Measurements from ENCODE around the gene FOXS1. TPM values are rescaled to one million over a fixed set of nuclear protein-coding genes. Genes with fewer than 3 reads are reported as not detected.

FOXS1 gene
- polyA plus RNA-seq (ENCODE audit: low read depth in 6 of 6), result not detected

GRCh38 chr20:31845300-31845863 lies at the start of gene FOXS1:
Gene FOXS1 (minus strand): TSS chr20:31845604. CDS start chr20:31845542, 62 bp downstream.
- Mint-ChIP-seq H3K27me3 (peaks cover 10 to 17% (median 15%) of the 10 kb centered on the region in 3 donors), H3K4me1 (peaks cover 6 to 7% (median 6%) of the 10 kb centered on the region in 3 donors), H3K27ac (no peak within 1 kb of the TSS), H3K4me3 (no peak within 1 kb of the TSS), H3K36me3 (no peaks in the 10 kb centered on the region), H3K9me3 (no peaks in the 10 kb centered on the region)
- DNase-seq (no peak), ATAC-seq (ENCODE audit: low read depth in 2 of 2) (peak; percentile 24)

GRCh38 chr20:31890646-31891045 lies 45.2 kb upstream of the FOXS1 start:
- Mint-ChIP-seq H3K36me3 (no peaks in the 10 kb centered on the region), H3K4me1 (peaks cover 8 to 12% (median 8%) of the 10 kb centered on the region in 3 donors), H3K27ac (no peak overlapping the region), H3K27me3 (peaks cover 0 to 6% (median 4%) of the 10 kb centered on the region in 3 donors), H3K4me3 (no peak overlapping the region), H3K9me3 (no peaks in the 10 kb centered on the region)
- DNase-seq (no peak), ATAC-seq (ENCODE audit: low read depth in 2 of 2) (no peak)

GRCh38 chr20:31883829-31884228 lies 38.4 kb upstream of the FOXS1 start:
- H3K9me3 Mint-ChIP-seq, result no peaks in the 10 kb centered on the region
- no peak for ATAC-seq (ENCODE audit: low read depth in 2 of 2)
- DNase-seq, result no peak
- H3K27ac Mint-ChIP-seq, result no peak overlapping the region
- H3K27me3 Mint-ChIP-seq, result peaks cover 0 to 12% (median 4%) of the 10 kb centered on the region in 3 donors
- peaks cover 6 to 22% (median 20%) of the 10 kb centered on the region in 3 donors for H3K4me1 Mint-ChIP-seq
- H3K36me3 Mint-ChIP-seq, result no peaks in the 10 kb centered on the region
- no peak overlapping the region for H3K4me3 Mint-ChIP-seq

GRCh38 chr20:31881945-31882344 lies 36.5 kb upstream of the FOXS1 start:
- Mint-ChIP-seq H3K4me3 (peak overlapping the region in 2 of 8 donors; percentile 87 to 98), H3K36me3 (no peaks in the 10 kb centered on the region)
- DNase-seq, result no peak

GRCh38 chr20:31879143-31879987 lies 34.0 kb upstream of the FOXS1 start:
- peak overlapping the region; percentile 91 to 99 (median 93) for H3K27ac Mint-ChIP-seq
- no peaks in the 10 kb centered on the region for H3K27me3 Mint-ChIP-seq
- peak overlapping the region; percentile 87 to 98 (median 96) for H3K4me3 Mint-ChIP-seq
- no peaks in the 10 kb centered on the region for H3K9me3 Mint-ChIP-seq
- H3K4me1 Mint-ChIP-seq, result peaks cover 6 to 22% (median 21%) of the 10 kb centered on the region in 3 donors
- ATAC-seq (ENCODE audit: low read depth in 2 of 2), result peak; percentile 86 to 88
- peak; percentile 76 for DNase-seq
- no peaks in the 10 kb centered on the region for H3K36me3 Mint-ChIP-seq

More at GRCh38 chr20:31881945-31882344, 36.5 kb upstream of the FOXS1 start:
- no peak for ATAC-seq (ENCODE audit: low read depth in 2 of 2)
- Mint-ChIP-seq H3K27me3 (peaks cover 0 to 12% (median 4%) of the 10 kb centered on the region in 3 donors), H3K4me1 (peaks cover 6 to 22% (median 21%) of the 10 kb centered on the region in 3 donors), H3K27ac (no peak overlapping the region), H3K9me3 (no peaks in the 10 kb centered on the region)

GRCh38 chr20:31877684-31878083 lies 32.3 kb upstream of the FOXS1 start:
- no peak overlapping the region for H3K27ac Mint-ChIP-seq
- ATAC-seq (ENCODE audit: low read depth in 2 of 2) (no peak), DNase-seq (no peak)
- peaks cover 0 to 3% (median 2%) of the 10 kb centered on the region in 3 donors for H3K27me3 Mint-ChIP-seq
- H3K4me3 Mint-ChIP-seq, result peak overlapping the region in 1 of 8 donors; percentile 87
- no peaks in the 10 kb centered on the region for H3K9me3 Mint-ChIP-seq
- H3K36me3 Mint-ChIP-seq, result no peaks in the 10 kb centered on the region
- peaks cover 6 to 22% (median 21%) of the 10 kb centered on the region in 3 donors for H3K4me1 Mint-ChIP-seq

- H3K27ac Mint-ChIP-seq, result no peak overlapping the region
- DNase-seq, result no peak
- peaks cover 12 to 24% (median 23%) of the 10 kb centered on the region in 3 donors for H3K4me1 Mint-ChIP-seq
- no peaks in the 10 kb centered on the region for H3K9me3 Mint-ChIP-seq
- no peaks in the 10 kb centered on the region for H3K36me3 Mint-ChIP-seq
- H3K4me3 Mint-ChIP-seq, result peak overlapping the region in 1 of 8 donors; percentile 3
- ATAC-seq (ENCODE audit: low read depth in 2 of 2), result no peak
- H3K27me3 Mint-ChIP-seq, result peaks cover 8 to 22% (median 17%) of the 10 kb centered on the region in 3 donors
These were observed 30.3 kb upstream of the FOXS1 start for GRCh38 chr20:31875671-31876070.

GRCh38 chr20:31872406-31872805 lies 27.0 kb upstream of the FOXS1 start:
- peaks cover 0 to 10% of the 10 kb centered on the region in 2 donors for H3K36me3 Mint-ChIP-seq
- DNase-seq, result no peak
- peaks cover 12 to 41% (median 33%) of the 10 kb centered on the region in 3 donors for H3K27me3 Mint-ChIP-seq
- peaks cover 23 to 29% (median 26%) of the 10 kb centered on the region in 3 donors for H3K4me1 Mint-ChIP-seq
- H3K27ac Mint-ChIP-seq, result no peak overlapping the region
- no peak for ATAC-seq (ENCODE audit: low read depth in 2 of 2)
- H3K4me3 Mint-ChIP-seq, result no peak overlapping the region
- H3K9me3 Mint-ChIP-seq, result no peaks in the 10 kb centered on the region

- no peak for ATAC-seq (ENCODE audit: low read depth in 2 of 2)
- no peaks in the 10 kb centered on the region for H3K9me3 Mint-ChIP-seq
- H3K36me3 Mint-ChIP-seq, result peaks cover 0 to 10% of the 10 kb centered on the region in 2 donors
- H3K27ac Mint-ChIP-seq, result peak overlapping the region in 1 of 6 donors; percentile 24
- H3K4me1 Mint-ChIP-seq, result peaks cover 23 to 29% (median 26%) of the 10 kb centered on the region in 3 donors
- DNase-seq, result no peak
- peaks cover 12 to 41% (median 33%) of the 10 kb centered on the region in 3 donors for H3K27me3 Mint-ChIP-seq
- peak overlapping the region in 5 of 8 donors; percentile 83 to 94 (median 89) for H3K4me3 Mint-ChIP-seq
These were observed 26.2 kb upstream of the FOXS1 start for GRCh38 chr20:31871618-31871954.

GRCh38 chr20:31870726-31871617 lies 25.6 kb upstream of the FOXS1 start:
- peak overlapping the region; percentile 83 to 94 (median 88) for H3K4me3 Mint-ChIP-seq
- H3K9me3 Mint-ChIP-seq, result no peaks in the 10 kb centered on the region
- no peak for DNase-seq
- peaks cover 23 to 29% (median 26%) of the 10 kb centered on the region in 3 donors for H3K4me1 Mint-ChIP-seq
- H3K36me3 Mint-ChIP-seq, result peaks cover 0 to 10% of the 10 kb centered on the region in 2 donors
- peak in 1 of 2 donors; percentile 6 for ATAC-seq (ENCODE audit: low read depth in 2 of 2)
- peaks cover 12 to 41% (median 33%) of the 10 kb centered on the region in 3 donors for H3K27me3 Mint-ChIP-seq
- H3K27ac Mint-ChIP-seq, result peak overlapping the region in 4 of 6 donors; percentile 24 to 72 (median 52)

- ATAC-seq (ENCODE audit: low read depth in 2 of 2) (peak; percentile 47 to 64), DNase-seq (no peak)
- peak within 1 kb of the TSS; percentile 83 to 96 (median 92) for H3K4me3 Mint-ChIP-seq
- peaks cover 12 to 41% (median 33%) of the 10 kb centered on the region in 3 donors for H3K27me3 Mint-ChIP-seq
- peaks cover 23 to 29% (median 26%) of the 10 kb centered on the region in 3 donors for H3K4me1 Mint-ChIP-seq
- H3K27ac Mint-ChIP-seq, result peak within 1 kb of the TSS in 4 of 6 donors; percentile 24 to 90 (median 70)
- H3K9me3 Mint-ChIP-seq, result no peaks in the 10 kb centered on the region
- peaks cover 0 to 10% of the 10 kb centered on the region in 2 donors for H3K36me3 Mint-ChIP-seq
These were observed 24.7 kb upstream of the FOXS1 start, which contains the start of the genes DUSP15 and TTLL9 for GRCh38 chr20:31869942-31870725. Gene DUSP15 (minus strand): TSS chr20:31870527. CDS start chr20:31870337, 190 bp downstream. Gene TTLL9 (plus strand): TSS chr20:31870634. CDS start chr20:31871127, 493 bp downstream.

- peaks cover 23 to 29% (median 26%) of the 10 kb centered on the region in 3 donors for H3K4me1 Mint-ChIP-seq
- H3K36me3 Mint-ChIP-seq, result peaks cover 0 to 10% of the 10 kb centered on the region in 2 donors
- H3K4me3 Mint-ChIP-seq, result peak overlapping the region; percentile 83 to 96 (median 92)
- H3K27me3 Mint-ChIP-seq, result peaks cover 12 to 41% (median 33%) of the 10 kb centered on the region in 3 donors
- no peaks in the 10 kb centered on the region for H3K9me3 Mint-ChIP-seq
- no peak for DNase-seq
- H3K27ac Mint-ChIP-seq, result peak overlapping the region in 3 of 6 donors; percentile 59 to 90 (median 72)
- ATAC-seq (ENCODE audit: low read depth in 2 of 2), result no peak
These were observed 24.2 kb upstream of the FOXS1 start for GRCh38 chr20:31869673-31869941.
